AG10803 (cell line): ENCODE measurements around the gene SLC39A8.
"Not testable (repeated sequence)": the region's sequence is repeated elsewhere in the genome, so short reads cannot be mapped to it uniquely, and the experiment has no call there.

Experiments
- DNase-seq: peaks from one replicate; pipeline ENCODE4 v3.0.0; 2010; ENCODE audit warnings: low read depth
- H3K4me3 ChIP-seq: 2 replicates; pipeline ENCODE4 v1.5.1; 2011; ENCODE audit warnings: mild to moderate bottlenecking, low read length, control low read depth
- TF ChIP-seq, protein P1 (sequence below): conservative IDR thresholded peaks from 2 replicates; pipeline ENCODE4 v1.5.1; 2011; ENCODE audit warnings: mild to moderate bottlenecking, low read length, control low read depth, inconsistent platforms

SLC39A8 gene

DNA sequence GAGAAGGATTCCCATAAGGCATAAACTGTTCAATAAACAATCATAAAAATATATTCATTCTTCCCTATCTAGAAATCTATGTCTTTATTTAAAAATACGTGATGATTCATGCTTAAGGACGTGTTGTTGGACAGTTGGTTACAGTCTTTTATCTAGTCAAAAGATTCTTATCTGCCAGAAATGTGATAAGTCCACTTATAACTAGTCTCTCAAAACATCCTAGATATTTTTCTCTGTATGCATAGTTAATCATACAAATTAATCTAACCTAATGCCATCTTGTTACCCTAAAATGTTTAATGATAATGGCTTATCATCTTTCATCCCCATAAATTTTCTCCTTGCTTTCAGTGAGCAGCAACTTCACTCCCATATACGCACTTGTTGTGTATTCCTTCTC is 89.0 kb downstream of the SLC39A8 start:
- TF ChIP-seq, protein P1, sequence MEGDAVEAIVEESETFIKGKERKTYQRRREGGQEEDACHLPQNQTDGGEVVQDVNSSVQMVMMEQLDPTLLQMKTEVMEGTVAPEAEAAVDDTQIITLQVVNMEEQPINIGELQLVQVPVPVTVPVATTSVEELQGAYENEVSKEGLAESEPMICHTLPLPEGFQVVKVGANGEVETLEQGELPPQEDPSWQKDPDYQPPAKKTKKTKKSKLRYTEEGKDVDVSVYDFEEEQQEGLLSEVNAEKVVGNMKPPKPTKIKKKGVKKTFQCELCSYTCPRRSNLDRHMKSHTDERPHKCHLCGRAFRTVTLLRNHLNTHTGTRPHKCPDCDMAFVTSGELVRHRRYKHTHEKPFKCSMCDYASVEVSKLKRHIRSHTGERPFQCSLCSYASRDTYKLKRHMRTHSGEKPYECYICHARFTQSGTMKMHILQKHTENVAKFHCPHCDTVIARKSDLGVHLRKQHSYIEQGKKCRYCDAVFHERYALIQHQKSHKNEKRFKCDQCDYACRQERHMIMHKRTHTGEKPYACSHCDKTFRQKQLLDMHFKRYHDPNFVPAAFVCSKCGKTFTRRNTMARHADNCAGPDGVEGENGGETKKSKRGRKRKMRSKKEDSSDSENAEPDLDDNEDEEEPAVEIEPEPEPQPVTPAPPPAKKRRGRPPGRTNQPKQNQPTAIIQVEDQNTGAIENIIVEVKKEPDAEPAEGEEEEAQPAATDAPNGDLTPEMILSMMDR = no peak
- DNase-seq = no peak
- no peak overlapping the region for H3K4me3 ChIP-seq

DNA sequence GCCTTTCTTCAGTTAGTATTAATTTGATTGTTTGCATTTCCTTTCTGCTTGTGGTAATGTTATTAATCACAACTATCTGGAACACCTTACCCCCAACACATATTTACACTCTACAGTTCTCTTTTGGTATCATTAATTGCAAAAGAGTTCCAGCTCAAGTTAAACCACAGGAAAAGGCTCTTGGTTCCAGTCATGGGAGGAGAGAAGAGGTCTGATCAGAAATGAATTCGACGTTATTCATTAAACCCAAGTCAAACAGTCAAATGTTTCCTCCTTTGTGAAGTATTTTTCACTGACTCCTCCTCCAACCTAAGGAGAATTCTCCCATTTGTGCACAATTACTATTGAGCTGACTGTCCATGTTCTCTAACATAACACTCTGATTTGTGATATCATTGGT is 91.4 kb downstream of the SLC39A8 start:
- H3K4me3 ChIP-seq = no peak overlapping the region
- TF ChIP-seq, protein P1 = no peak
- DNase-seq = no peak

DNA sequence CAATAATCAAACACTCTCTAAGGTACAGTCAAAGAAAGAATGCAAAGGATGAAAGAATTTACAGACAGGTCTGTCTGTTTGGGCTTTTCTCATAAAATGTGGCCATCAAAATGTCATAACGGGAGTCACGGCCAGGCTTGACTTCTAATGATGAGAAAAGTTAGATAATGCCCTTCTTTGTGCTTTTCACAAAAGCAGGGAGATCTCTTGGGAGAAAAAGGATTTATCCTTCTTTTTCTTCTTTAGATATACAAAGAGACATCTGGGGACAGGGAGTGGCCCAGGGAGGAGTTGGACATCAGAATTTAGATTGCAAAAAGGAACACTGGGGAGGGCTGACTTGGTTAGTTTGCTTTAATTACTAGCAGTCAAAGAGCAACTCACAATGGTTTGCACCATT is 93.1 kb downstream of the SLC39A8 start:
- TF ChIP-seq, protein P1 = no peak
- DNase-seq = no peak
- H3K4me3 ChIP-seq = no peak overlapping the region

DNA sequence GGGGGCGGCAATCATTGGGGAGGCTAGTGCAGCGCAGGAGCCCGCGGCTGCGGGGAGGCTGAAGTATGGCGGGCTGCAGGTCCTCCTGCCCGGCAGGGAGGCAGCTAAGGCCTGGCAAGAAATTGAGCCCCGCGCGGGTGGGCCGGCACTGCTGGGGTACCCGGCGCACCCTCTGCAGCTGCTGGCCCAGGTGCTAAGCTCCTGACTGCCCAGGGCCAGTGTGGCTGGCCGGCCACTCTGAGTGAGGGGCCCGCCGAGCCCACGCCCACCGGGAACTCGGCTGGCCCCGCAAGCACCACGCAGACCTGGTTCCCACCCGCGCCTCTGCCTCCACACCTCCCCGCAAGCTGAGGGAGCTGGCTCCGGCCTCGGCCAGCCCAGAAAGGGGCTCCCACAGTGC is 94.9 kb downstream of the SLC39A8 start:
- TF ChIP-seq, protein P1 = no peak
- no peak overlapping the region for H3K4me3 ChIP-seq
- DNase-seq = no peak

DNA sequence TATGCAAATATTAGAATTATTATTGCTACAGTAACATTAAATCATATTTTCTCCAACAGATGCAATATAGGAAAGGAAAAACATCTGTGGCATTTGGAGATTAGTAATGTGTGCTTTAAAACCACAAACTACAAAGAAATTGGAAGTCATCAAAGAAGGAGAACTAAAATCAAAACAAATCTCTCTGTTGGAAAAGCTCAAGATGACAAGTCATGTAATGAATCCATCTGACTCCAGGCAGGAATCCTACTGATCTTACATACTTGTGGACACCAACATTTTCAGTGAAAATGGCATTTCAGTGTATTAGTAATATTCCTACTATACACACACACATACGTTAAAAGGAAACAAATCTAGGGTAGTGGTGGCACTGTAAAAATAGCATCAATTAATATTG is 98.2 kb downstream of the SLC39A8 start:
- no peak for DNase-seq
- no peak overlapping the region for H3K4me3 ChIP-seq
- TF ChIP-seq, protein P1 = no peak

DNA sequence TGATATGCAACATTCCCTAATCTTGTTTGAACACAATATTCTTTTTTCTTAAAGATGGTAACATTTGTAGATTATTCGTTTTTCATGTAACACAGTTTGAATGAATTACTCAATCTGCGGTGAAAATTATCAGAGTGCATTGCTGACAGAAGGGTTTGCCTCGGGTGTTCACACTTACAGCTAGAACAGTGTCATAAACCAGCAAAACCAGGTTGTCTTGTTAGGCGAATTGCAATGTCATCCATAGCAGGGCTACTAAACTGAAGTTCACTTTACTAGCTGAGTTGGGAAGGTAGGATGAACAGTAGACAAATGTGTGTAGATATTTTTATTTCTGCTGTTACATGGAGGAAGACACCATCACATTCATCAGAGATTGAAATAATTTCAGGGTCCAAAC is 98.9 kb downstream of the SLC39A8 start:
- DNase-seq = no peak
- no peak overlapping the region for H3K4me3 ChIP-seq
- TF ChIP-seq, protein P1 = no peak

DNA sequence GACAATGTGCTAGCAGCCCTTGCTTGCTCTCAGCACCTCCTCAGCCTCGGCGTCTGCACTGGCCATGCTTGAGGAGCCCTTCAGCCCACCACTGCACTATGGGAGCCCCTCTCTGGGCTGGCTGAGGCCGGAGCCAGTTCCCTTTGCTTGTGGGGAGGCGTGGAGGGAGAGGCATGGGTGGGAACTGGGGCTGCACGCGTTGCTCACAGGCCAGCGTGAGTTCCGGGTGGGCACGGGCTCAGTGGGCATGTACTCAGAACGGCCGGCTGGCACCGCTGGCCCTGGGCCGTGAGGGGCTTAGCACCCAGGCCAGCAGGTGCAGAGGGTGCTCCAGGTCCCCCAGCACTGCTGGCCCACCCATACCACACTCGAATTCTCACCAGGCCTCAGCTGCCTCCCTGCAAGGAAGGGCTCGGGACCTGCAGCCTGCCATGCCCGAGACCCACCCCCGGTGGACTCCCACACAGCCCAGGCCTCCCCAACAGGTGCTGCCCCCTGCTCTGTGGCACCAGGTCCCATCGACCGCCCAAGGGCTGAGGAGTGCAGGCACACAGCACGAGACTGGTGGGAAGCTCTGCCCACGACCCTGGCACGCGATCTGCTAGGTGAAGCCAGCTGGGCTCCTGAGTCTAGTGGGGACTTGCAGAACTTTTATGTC is 100.3 kb downstream of the SLC39A8 start:
- no peak overlapping the region for H3K4me3 ChIP-seq
- TF ChIP-seq, protein P1 = no peak
- no peak for DNase-seq

DNA sequence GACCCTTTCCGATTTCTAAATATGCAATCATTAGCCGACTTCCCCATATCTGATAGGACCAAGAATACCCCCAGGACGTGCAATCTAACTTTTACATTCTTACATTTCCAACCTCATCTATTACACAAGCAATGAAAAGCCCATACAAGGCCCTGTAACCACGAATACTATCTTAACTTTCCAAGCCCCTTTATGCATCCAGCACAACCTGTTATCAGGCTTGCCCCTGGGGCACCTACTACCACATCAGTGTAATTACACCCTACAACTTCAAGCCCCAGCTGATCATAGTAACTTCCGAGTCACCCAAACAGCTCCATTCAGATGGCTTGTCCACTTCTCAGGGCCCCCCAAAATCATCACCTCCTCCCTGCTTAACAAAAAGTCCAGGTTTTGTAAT is 102.0 kb downstream of the SLC39A8 start:
- not testable (repeated sequence) for H3K4me3 ChIP-seq, DNase-seq
